Prostate gland (tissue), 2 donors: ENCODE data around the gene GLG1. TPM values are rescaled to one million over a fixed set of nuclear protein-coding genes. Genes with fewer than 3 reads are reported as not detected.

ENCODE experiments used
- DNase-seq: peaks from one replicate; pipeline ENCODE4 v3.0.0-alpha.2; 2019; ENCODE audit warnings: low spot score
- H3K27ac ChIP-seq, 2 donors: fragments of 200-600 bp; sonication (generic); 2 replicates each; pipeline ENCODE4 v1.5.1; 2017 to 2019
- H3K27me3 ChIP-seq: fragments of 200-600 bp; sonication (generic); replicated peaks from 2 replicates; pipeline ENCODE4 v1.5.1; 2019; ENCODE audit not compliant: insufficient read depth
- H3K36me3 ChIP-seq, 2 donors: fragments of 200-600 bp; sonication (generic); 1 replicate in 1 of 2; 2 replicates in 1 of 2; pipeline versions ENCODE4 v1.5.1 to v1.8.1; 2017 to 2019
- H3K4me1 ChIP-seq: fragments of 200-600 bp; sonication (generic); replicated peaks from 2 replicates; pipeline ENCODE4 v1.5.1; 2019
- H3K4me3 ChIP-seq, 2 donors: fragments of 200-600 bp; sonication (generic); 2 replicates each; pipeline ENCODE4 v1.5.1; 2017 to 2019
- H3K9me3 ChIP-seq: fragments of 200-600 bp; sonication (generic); 2 replicates; pipeline ENCODE4 v1.5.1; 2017
- CTCF ChIP-seq, 4 experiments: fragments of 200-600 bp in 2 of 4; fragments of 450-650 bp in 2 of 4; sonication (generic) in 2 of 4; IDR thresholded peaks; 1 replicate in 3 of 4; 2 replicates in 1 of 4; pipeline ENCODE4 v1.5.1; 2016 to 2019; ENCODE audit warnings: antibody characterized with exemption in 4 of 4, mild to moderate bottlenecking in 2 of 4, moderate library complexity in 2 of 4
- POLR2A ChIP-seq: fragments of 450-650 bp; IDR thresholded peaks from one replicate; pipeline ENCODE4 v1.6.1; 2016; ENCODE audit warnings: antibody characterized with exemption, mild to moderate bottlenecking
- POLR2AphosphoS5 ChIP-seq: sonication (generic); formaldehyde crosslinking; IDR thresholded peaks from one replicate; pipeline ENCODE4 v1.6.1; 2017; ENCODE audit warnings: antibody characterized with exemption
- WGBS: methylation state at CpG from one replicate; pipeline ENCODE4 v1.1.5; 2018; 5-methylcytosine and 5-hydroxymethylcytosine counted together
- intact Hi-C: fragments of 100-400 bp; cut with DNase I; formaldehyde crosslinking; loops from one replicate; pipeline ENCODE4 v1.14.2; 2022
- total RNA-seq, 2 donors: library from RNA; depleted of rRNA; stranded (reverse); fragments of >200 nt; gene quantifications; one replicate each; pipeline ENCODE4 v1.1.0, GENCODE V29; 2016

GLG1 gene
- total RNA-seq, 2 donors from 2014 or later = 135 to 189 TPM

GRCh38 chr16:74586948-74587347 is 20.0 kb downstream of the GLG1 start:
- DNase-seq = no peak
- H3K9me3 ChIP-seq = no peaks in the 10 kb centered on the region
- TF ChIP-seq POLR2AphosphoS5 (no peak), POLR2A (no peak), CTCF (IDR thresholded peaks at IDR 0.05) (no peak)

GRCh38 chr16:74585846-74586443 is 21.0 kb downstream of the GLG1 start:
- TF ChIP-seq POLR2AphosphoS5 = no peak
- TF ChIP-seq POLR2A = no peak
- TF ChIP-seq CTCF (IDR thresholded peaks at IDR 0.05) = no peak
- Histone ChIP-seq H3K27ac (no peak overlapping the region), H3K27me3 (no peaks in the 10 kb centered on the region), H3K4me1 (no peaks in the 10 kb centered on the region), H3K36me3 (no peaks in the 10 kb centered on the region), H3K9me3 (no peaks in the 10 kb centered on the region), H3K4me3 (no peak overlapping the region)
- intact Hi-C loops = no loop called here
- DNase-seq = no peak
- 93% methylated on average over 6 of the region's 6 CpGs for WGBS

More at GRCh38 chr16:74586948-74587347, 20.0 kb downstream of the GLG1 start:
- intact Hi-C loops = no loop called here
- 80% methylated on average over 6 of the region's 6 CpGs for WGBS
- Histone ChIP-seq H3K4me3 (no peak overlapping the region), H3K4me1 (no peaks in the 10 kb centered on the region), H3K36me3 (no peaks in the 10 kb centered on the region), H3K27me3 (no peaks in the 10 kb centered on the region), H3K27ac (no peak overlapping the region)

- Histone ChIP-seq H3K4me1 (no peaks in the 10 kb centered on the region), H3K27ac (no peak overlapping the region), H3K4me3 (no peak overlapping the region), H3K36me3 (no peaks in the 10 kb centered on the region), H3K9me3 (no peaks in the 10 kb centered on the region), H3K27me3 (no peaks in the 10 kb centered on the region)
- DNase-seq = no peak
- 91% methylated on average over 9 of the region's 9 CpGs for WGBS
- TF ChIP-seq POLR2A (no peak), POLR2AphosphoS5 (no peak), CTCF (IDR thresholded peaks at IDR 0.05) (no peak)
- intact Hi-C loops = no loop called here
Observed at GRCh38 chr16:74583926-74584666, 22.8 kb downstream of the GLG1 start.

DNA sequence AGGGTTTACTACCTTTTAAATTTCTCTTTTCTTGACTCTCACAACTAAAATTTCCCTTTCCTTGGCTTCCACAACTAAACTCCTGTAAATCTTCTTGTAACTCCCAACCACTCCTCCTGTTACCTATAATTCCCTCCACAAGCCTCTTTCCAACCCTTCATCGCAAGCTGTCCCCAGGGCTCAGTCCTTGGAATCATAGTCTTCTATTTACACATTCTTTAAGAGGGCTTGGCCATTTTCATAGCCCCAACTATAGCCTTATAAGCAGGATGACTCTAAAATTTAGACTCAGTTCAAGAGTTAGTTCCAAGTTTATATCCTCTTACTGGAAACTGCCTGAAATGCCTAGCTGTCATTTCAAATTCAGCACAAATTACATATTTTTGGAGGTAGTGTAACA is 23.9 kb downstream of the GLG1 start:
- intact Hi-C loops = no loop called here
- DNase-seq = no peak
- WGBS = 69% methylated on average over 1 of the region's 1 CpG

More for the DNA sequence above, 23.9 kb downstream of the GLG1 start:
- no peaks in the 10 kb centered on the region for H3K4me1 ChIP-seq
- H3K27me3 ChIP-seq = no peaks in the 10 kb centered on the region
- no peak overlapping the region for H3K27ac ChIP-seq
- no peak overlapping the region for H3K4me3 ChIP-seq
- TF ChIP-seq POLR2A = no peak
- TF ChIP-seq CTCF (IDR thresholded peaks at IDR 0.05) = no peak
- no peak for TF ChIP-seq POLR2AphosphoS5
- no peaks in the 10 kb centered on the region for H3K36me3 ChIP-seq
- no peaks in the 10 kb centered on the region for H3K9me3 ChIP-seq
